Thyroid gland (tissue), 4 donors: Measurements from ENCODE around the gene TMEM14A. TPM values are rescaled to one million over a fixed set of nuclear protein-coding genes. Genes with fewer than 3 reads are reported as not detected.
A peak's percentile ranks its signal among the peaks of the same experiment; 100 is the strongest.

Experiments used
- DNase-seq, 2 donors: peaks; one replicate each; pipeline ENCODE4 v3.0.0-alpha.2; 2019
- H3K27ac ChIP-seq, 3 donors: fragments of 200-600 bp; sonication (generic); 1 replicate in 2 of 3; 2 replicates in 1 of 3; pipeline ENCODE4 v1.5.1; 2016 to 2019; ENCODE audit warnings: mild to moderate bottlenecking in 1 of 3, moderate library complexity in 1 of 3
- H3K27me3 ChIP-seq: fragments of 200-600 bp; sonication (generic); one replicate; pipeline ENCODE4 v1.5.1; 2019
- H3K36me3 ChIP-seq, 2 donors: fragments of 200-600 bp; sonication (generic); one replicate each; pipeline ENCODE4 v1.5.1; 2016 to 2019
- H3K4me1 ChIP-seq, 2 donors: fragments of 200-600 bp; sonication (generic); one replicate each; pipeline ENCODE4 v1.5.1; 2017 to 2019
- H3K4me3 ChIP-seq, 3 donors: fragments of 200-600 bp; sonication (generic); replicated peaks in 1 of 3; 1 replicate in 2 of 3; 2 replicates in 1 of 3; pipeline ENCODE4 v1.5.1; 2016; ENCODE audit warnings: mild to moderate bottlenecking in 1 of 3
- H3K9me3 ChIP-seq: fragments of 200-600 bp; sonication (generic); one replicate; pipeline ENCODE4 v1.5.1; 2017
- POLR2A ChIP-seq, 2 donors: fragments of 450-650 bp; IDR thresholded peaks; one replicate each; pipeline ENCODE4 v1.6.1; 2017; ENCODE audit warnings: antibody characterized with exemption in 2 of 2, mild to moderate bottlenecking in 2 of 2, moderate library complexity in 1 of 2
- WGBS, 2 donors: methylation state at CpG; one replicate each; pipeline ENCODE4 v1.1.5; 2017; 5-methylcytosine and 5-hydroxymethylcytosine counted together
- intact Hi-C: fragments of 100-400 bp; cut with DNase I; formaldehyde crosslinking; loops from one replicate; pipeline ENCODE4 v1.15.1; 2023
- total RNA-seq, 4 donors: library from RNA; depleted of rRNA; stranded (reverse); fragments of >200 nt; gene quantifications; one replicate each; pipeline ENCODE4 v1.2.3, GENCODE V29; 2016
- TF ChIP-seq, protein P1 (sequence below), 6 experiments: fragments of 200-600 bp in 3 of 6; fragments of 450-650 bp in 3 of 6; sonication (generic) in 3 of 6; IDR thresholded peaks; one replicate each; pipeline ENCODE4 v1.5.1; 2016 to 2019; ENCODE audit warnings: antibody characterized with exemption in 6 of 6, mild to moderate bottlenecking in 2 of 6, inconsistent platforms in 1 of 6, moderate library complexity in 1 of 6

TMEM14A gene
- total RNA-seq, 4 donors from 2014 or later, result 15.3 to 43.0 (median 27.1) TPM

DNA sequence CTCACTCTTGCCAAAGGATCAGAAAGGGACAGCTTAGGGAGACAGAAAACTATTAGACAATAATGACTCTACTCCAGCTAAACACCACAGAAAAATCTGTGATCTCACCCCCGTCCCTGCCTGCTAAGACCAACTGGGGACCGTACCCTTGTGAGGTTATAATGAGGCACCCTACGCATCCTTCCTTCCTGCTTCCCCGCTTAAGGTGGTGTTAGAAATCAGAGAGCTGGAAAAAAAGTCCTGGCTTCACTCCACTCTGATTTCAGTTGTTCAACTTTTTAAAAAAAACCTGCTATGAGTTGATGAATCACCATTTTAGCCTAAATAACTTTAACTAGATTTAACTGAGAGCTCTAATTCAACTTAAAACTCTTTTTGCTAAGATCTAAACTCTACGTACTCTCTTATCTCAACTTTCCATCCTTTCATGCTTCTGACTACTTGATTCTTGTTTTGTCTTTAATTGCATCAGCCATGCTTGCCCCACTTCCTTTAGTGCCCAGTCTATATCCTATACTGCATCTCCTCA lies 35.8 kb upstream of the TMEM14A start:
- H3K27ac ChIP-seq, result no peak overlapping the region
- H3K4me3 ChIP-seq, result no peak overlapping the region
- TF ChIP-seq, protein P1, sequence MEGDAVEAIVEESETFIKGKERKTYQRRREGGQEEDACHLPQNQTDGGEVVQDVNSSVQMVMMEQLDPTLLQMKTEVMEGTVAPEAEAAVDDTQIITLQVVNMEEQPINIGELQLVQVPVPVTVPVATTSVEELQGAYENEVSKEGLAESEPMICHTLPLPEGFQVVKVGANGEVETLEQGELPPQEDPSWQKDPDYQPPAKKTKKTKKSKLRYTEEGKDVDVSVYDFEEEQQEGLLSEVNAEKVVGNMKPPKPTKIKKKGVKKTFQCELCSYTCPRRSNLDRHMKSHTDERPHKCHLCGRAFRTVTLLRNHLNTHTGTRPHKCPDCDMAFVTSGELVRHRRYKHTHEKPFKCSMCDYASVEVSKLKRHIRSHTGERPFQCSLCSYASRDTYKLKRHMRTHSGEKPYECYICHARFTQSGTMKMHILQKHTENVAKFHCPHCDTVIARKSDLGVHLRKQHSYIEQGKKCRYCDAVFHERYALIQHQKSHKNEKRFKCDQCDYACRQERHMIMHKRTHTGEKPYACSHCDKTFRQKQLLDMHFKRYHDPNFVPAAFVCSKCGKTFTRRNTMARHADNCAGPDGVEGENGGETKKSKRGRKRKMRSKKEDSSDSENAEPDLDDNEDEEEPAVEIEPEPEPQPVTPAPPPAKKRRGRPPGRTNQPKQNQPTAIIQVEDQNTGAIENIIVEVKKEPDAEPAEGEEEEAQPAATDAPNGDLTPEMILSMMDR (IDR thresholded peaks at IDR 0.05), result no peak
- TF ChIP-seq POLR2A (IDR thresholded peaks at IDR 0.05), result no peak
- H3K4me1 ChIP-seq, result peaks cover 0 to under 1% of the 10 kb centered on the region in 2 donors
- H3K27me3 ChIP-seq, result no peaks in the 10 kb centered on the region
- WGBS, 2 donors, result 67 to 75% methylated on average over 5 of the region's 5 CpGs
- H3K36me3 ChIP-seq, result no peaks in the 10 kb centered on the region
- intact Hi-C loops, result no loop called here
- no peak for DNase-seq
- no peaks in the 10 kb centered on the region for H3K9me3 ChIP-seq

DNA sequence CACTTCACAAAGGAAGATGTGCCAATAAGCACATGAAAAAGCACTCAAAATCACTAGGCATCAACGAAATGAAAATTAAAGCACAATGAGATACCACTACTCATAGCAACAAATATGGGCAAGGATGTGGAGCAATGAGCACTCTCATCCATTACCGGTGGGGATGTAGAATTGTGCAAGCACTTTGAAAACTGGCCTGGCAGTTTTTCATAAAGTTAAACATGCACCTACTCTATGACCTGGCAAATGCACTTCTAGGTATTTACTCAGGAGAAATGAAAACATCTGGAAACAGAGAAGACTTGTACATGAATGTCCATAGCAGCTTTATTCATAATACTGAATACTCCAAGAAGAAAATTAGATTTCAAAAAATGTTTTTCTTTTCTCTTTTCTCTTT lies 34.1 kb upstream of the TMEM14A start:
- 65 to 69% methylated on average over 2 of the region's 2 CpGs for WGBS, 2 donors
- intact Hi-C loops, result no loop called here
- H3K9me3 ChIP-seq, result no peaks in the 10 kb centered on the region

DNA sequence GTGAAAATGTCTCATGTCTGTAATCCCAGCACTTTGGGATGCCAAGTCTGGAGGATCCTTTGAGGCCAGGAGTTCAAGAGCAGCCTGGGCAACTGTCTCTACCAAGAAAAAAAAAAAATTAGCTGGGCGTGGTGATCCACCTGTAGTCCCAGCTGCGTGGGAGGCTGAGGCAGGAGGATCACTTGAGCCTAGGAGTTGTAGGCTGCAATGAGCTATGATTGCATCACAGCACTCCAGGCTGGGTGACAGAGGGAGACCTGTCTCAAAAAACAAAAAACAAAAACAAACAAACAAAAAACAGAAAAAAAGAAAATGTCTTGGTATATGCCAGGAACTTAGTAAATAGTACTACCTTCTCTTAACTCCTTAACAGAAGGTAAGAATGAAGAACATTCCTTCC lies 31.4 kb upstream of the TMEM14A start:
- H3K27me3 ChIP-seq, result no peaks in the 10 kb centered on the region
- DNase-seq, result no peak
- H3K4me3 ChIP-seq, result no peak overlapping the region
- intact Hi-C loops, result no loop called here
- peaks cover 19 to 22% of the 10 kb centered on the region in 2 donors for H3K4me1 ChIP-seq
- no peak overlapping the region for H3K27ac ChIP-seq
- WGBS, 2 donors, result 89 to 94% methylated on average over 2 of the region's 2 CpGs
- no peaks in the 10 kb centered on the region for H3K9me3 ChIP-seq
- no peak for TF ChIP-seq POLR2A (IDR thresholded peaks at IDR 0.05)
- TF ChIP-seq, protein P1 (IDR thresholded peaks at IDR 0.05), result no peak
- no peaks in the 10 kb centered on the region for H3K36me3 ChIP-seq

More for the DNA sequence above, 34.1 kb upstream of the TMEM14A start:
- Histone ChIP-seq H3K27ac (no peak overlapping the region), H3K4me1 (peaks cover 8 to 9% of the 10 kb centered on the region in 2 donors), H3K4me3 (no peak overlapping the region), H3K36me3 (no peaks in the 10 kb centered on the region), H3K27me3 (no peaks in the 10 kb centered on the region)
- TF ChIP-seq POLR2A (IDR thresholded peaks at IDR 0.05), result no peak
- TF ChIP-seq, protein P1 (IDR thresholded peaks at IDR 0.05), result no peak
- no peak for DNase-seq

DNA sequence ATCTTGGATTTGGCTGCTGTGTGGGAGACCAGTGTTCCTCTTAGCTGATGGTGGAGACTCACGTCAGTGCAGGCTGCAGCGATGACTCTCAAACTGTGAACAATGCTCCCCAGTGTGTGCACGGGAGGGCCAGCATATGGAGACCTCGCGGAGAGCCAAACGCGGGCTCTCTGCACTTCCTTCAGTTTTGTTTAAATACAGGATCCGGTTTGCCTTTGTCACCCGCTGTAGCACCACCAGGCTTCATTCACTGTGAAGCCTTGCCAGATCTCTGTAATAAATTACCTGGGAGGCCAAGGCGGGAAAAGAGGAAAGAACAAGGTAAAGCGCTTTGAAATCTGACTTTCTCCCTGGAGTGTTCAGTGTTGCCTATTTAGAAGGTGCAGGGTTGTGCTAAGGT lies 30.7 kb upstream of the TMEM14A start:
- H3K27me3 ChIP-seq, result no peaks in the 10 kb centered on the region
- DNase-seq, result peak in 1 of 2 donors; percentile 5
- intact Hi-C loops, result no loop called here
- H3K4me3 ChIP-seq, result no peak overlapping the region
- no peaks in the 10 kb centered on the region for H3K9me3 ChIP-seq
- TF ChIP-seq, protein P1 (IDR thresholded peaks at IDR 0.05), result no peak
- no peak for TF ChIP-seq POLR2A (IDR thresholded peaks at IDR 0.05)
- H3K27ac ChIP-seq, result no peak overlapping the region
- peaks cover 19 to 22% of the 10 kb centered on the region in 2 donors for H3K4me1 ChIP-seq
- H3K36me3 ChIP-seq, result no peaks in the 10 kb centered on the region
- 44 to 54% methylated on average over 10 to 11 of the region's 11 CpGs for WGBS, 2 donors

DNA sequence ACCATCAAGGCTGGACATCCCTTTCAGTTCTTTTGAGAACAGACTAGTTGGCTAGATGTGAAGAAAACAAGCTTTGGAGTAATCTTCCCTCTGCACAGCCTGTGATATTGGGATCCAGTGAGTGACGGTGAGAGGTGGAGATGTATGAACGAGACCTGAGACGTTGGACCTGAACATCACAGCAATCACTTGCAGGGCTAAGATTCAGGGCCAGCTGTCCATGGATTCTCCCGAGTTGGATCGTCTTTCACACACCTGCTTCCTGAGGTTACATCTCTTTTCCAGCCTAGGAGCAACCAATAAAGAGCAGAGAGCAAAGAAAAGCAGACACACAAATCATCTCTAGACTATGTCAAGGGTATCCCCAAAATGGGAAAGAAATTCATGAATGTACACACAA lies 30.0 kb upstream of the TMEM14A start:
- intact Hi-C loops, result no loop called here
- DNase-seq, result no peak
- no peak overlapping the region for H3K4me3 ChIP-seq
- H3K36me3 ChIP-seq, result no peaks in the 10 kb centered on the region
- WGBS, 2 donors, result 88 to 95% methylated on average over 5 of the region's 5 CpGs
- H3K9me3 ChIP-seq, result no peaks in the 10 kb centered on the region
- peaks cover 19 to 26% of the 10 kb centered on the region in 2 donors for H3K4me1 ChIP-seq
- no peak overlapping the region for H3K27ac ChIP-seq
- TF ChIP-seq, protein P1 (IDR thresholded peaks at IDR 0.05), result no peak
- TF ChIP-seq POLR2A (IDR thresholded peaks at IDR 0.05), result no peak
- H3K27me3 ChIP-seq, result no peaks in the 10 kb centered on the region
